ENCODE data around the gene SEBOX. TPM values are rescaled to one million over a fixed set of nuclear protein-coding genes. Genes with fewer than 3 reads are reported as not detected.

SEBOX gene
- total RNA-seq, 1 experiment from 2014 or later: not detected

DNA sequence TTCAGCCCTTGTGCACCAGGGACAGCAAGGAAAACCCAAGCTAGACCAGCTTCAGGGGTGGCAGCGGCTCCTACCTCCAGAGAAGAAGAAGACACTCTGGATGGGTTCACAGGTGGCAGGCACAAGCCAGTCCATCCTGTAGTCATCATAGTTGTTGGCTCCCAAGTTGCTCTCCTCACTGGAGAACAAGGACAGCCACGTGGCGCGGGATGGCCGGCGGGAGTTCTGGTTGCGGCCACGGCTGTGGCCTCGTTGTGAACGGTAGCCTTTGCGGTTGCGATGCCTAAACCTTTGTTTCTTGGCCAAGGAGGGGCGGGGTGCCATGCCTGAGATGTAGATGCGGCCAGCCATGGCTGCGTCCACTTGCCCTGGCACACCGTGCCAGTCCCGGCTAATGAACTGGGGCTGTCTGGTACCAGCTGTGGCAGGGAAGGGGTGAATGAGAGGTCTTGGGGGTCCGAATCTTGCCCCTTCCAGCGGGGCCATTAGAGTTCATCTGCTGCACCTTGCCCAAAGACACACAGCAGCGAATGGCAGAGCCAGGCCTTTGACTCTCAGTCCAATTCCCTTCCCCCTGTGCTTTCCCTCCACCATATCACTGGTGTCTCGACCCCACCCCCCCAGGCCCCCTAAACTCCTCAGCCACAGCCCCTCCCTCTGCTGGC lies 2.8 kb upstream of the SEBOX start:
- Histone ChIP-seq H4K20me1 (ENCODE audit: low read length) (no peaks in the 10 kb centered on the region), H3K36me3 (ENCODE audit: low read depth, low read length) (no peaks in the 10 kb centered on the region), H3K79me2 (ENCODE audit: low read length) (no peaks in the 10 kb centered on the region), H2AFZ (ENCODE audit: low read length) (no peak overlapping the region), H3K27ac (ENCODE audit: low read length) (no peak overlapping the region), H3F3A (ENCODE audit: low read length, unreplicated experiment) (no peaks in the 10 kb centered on the region), H3K4me2 (ENCODE audit: low read length) (no peak overlapping the region), H3K9ac (ENCODE audit: low read length) (no peak overlapping the region), H3K27me3 (ENCODE audit: low read length) (no peaks in the 10 kb centered on the region), H3K4me1 (ENCODE audit: insufficient read depth, low read length) (no peaks in the 10 kb centered on the region), H3K4me3 (ENCODE audit: low read length) (no peak overlapping the region), H3K9me2 (replicated peaks; ENCODE audit: low read length) (no peaks in the 10 kb centered on the region), H3K9me3 (ENCODE audit: low read length) (no peaks in the 10 kb centered on the region)
- no TSS peak for BruUV-seq (replicated peaks)
- ATAC-seq (no peak), DNase-seq (no peak)
- intact Hi-C loops (cut with micrococcal nuclease): loop anchor here (2.0 kb wide), 1 partner anchor 49 kb away; no protein-coding TSS in a partner anchor
- ChIA-PET CTCF (interaction anchor here (0.6 kb wide), 1 partner anchor 1149 kb away, joined by 4 read pairs; no protein-coding TSS in a partner anchor), POLR2A (ENCODE audit: unreplicated experiment) (no interaction called here)
- TF ChIP-seq, protein P1, sequence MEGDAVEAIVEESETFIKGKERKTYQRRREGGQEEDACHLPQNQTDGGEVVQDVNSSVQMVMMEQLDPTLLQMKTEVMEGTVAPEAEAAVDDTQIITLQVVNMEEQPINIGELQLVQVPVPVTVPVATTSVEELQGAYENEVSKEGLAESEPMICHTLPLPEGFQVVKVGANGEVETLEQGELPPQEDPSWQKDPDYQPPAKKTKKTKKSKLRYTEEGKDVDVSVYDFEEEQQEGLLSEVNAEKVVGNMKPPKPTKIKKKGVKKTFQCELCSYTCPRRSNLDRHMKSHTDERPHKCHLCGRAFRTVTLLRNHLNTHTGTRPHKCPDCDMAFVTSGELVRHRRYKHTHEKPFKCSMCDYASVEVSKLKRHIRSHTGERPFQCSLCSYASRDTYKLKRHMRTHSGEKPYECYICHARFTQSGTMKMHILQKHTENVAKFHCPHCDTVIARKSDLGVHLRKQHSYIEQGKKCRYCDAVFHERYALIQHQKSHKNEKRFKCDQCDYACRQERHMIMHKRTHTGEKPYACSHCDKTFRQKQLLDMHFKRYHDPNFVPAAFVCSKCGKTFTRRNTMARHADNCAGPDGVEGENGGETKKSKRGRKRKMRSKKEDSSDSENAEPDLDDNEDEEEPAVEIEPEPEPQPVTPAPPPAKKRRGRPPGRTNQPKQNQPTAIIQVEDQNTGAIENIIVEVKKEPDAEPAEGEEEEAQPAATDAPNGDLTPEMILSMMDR (conservative IDR thresholded peaks at IDR 0.05; ENCODE audit: low read depth, low read length): no peak
- TF ChIP-seq EZH2phosphoT487 (IDR thresholded peaks at IDR 0.05; ENCODE audit: borderline replicate concordance, low read length) (no peak), EZH2 (IDR thresholded peaks at IDR 0.05; ENCODE audit: low read length, unreplicated experiment) (no peak)

DNA sequence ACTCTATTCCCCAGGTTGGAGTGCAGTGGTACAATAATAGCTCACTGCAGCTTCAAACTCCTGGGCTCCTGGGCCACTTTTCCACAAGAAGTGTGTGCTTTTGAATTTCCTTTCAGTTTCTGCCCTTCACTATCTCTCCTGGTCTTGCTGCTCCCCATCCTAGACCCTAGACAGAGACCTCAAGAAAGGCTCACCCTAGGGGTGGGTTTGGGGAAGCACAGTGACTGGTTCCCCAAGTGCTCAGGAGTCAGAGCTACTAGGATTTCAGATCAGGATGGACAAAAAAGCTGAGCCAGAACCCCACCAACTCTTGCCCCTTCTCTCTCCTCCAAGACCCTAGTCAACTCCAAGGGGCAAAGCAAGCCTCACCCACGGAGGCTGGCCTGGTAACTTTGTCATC lies 1.6 kb upstream of the SEBOX start:
- no TSS peak for BruUV-seq (replicated peaks)
- intact Hi-C loops (cut with micrococcal nuclease): loop anchor here (2.0 kb wide), 1 partner anchor 50 kb away; no protein-coding TSS in a partner anchor
- POLR2A ChIA-PET (ENCODE audit: unreplicated experiment): no interaction called here
- Histone ChIP-seq H3K4me2 (ENCODE audit: low read length) (no peak overlapping the region), H3K9ac (ENCODE audit: low read length) (no peak overlapping the region), H4K20me1 (ENCODE audit: low read length) (no peaks in the 10 kb centered on the region), H3K79me2 (ENCODE audit: low read length) (no peaks in the 10 kb centered on the region), H3K27ac (ENCODE audit: low read length) (no peak overlapping the region), H2AFZ (ENCODE audit: low read length) (no peak overlapping the region), H3F3A (ENCODE audit: low read length, unreplicated experiment) (no peaks in the 10 kb centered on the region), H3K27me3 (ENCODE audit: low read length) (no peaks in the 10 kb centered on the region), H3K4me3 (ENCODE audit: low read length) (no peak overlapping the region), H3K4me1 (ENCODE audit: insufficient read depth, low read length) (no peaks in the 10 kb centered on the region), H3K36me3 (ENCODE audit: low read depth, low read length) (no peaks in the 10 kb centered on the region), H3K9me3 (ENCODE audit: low read length) (no peaks in the 10 kb centered on the region), H3K9me2 (replicated peaks; ENCODE audit: low read length) (no peaks in the 10 kb centered on the region)
- CTCF ChIA-PET: no interaction called here
- no peak for DNase-seq
- no peak for TF ChIP-seq EZH2phosphoT487 (IDR thresholded peaks at IDR 0.05; ENCODE audit: borderline replicate concordance, low read length)
- TF ChIP-seq, protein P1 (conservative IDR thresholded peaks at IDR 0.05; ENCODE audit: low read depth, low read length): no peak
- no peak for TF ChIP-seq EZH2 (IDR thresholded peaks at IDR 0.05; ENCODE audit: low read length, unreplicated experiment)
- ATAC-seq: no peak

DNA sequence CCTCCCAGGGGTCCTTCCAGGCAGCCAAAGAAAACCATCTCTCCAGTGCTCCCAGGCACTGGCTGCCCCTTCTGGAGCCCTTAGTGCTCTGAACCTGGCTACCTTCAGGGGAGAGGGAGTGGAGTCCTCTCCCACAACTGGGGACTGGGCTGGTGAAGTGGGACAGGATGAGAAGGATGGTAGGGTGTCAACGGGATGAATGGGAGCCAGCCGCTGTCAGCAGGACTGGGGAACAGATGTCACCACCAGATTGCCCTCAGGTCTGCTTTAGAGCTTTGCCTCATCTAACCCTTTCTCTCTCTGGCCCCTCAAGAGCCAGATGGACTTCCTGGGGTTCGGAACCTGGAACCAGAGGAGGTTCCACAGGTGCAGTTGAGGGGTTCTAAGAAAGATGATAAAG lies 488 bp upstream of the SEBOX start:
- no peak overlapping the region for H3K4me2 ChIP-seq (ENCODE audit: low read length)
- TF ChIP-seq, protein P1 (conservative IDR thresholded peaks at IDR 0.05; ENCODE audit: low read depth, low read length): no peak
- TF ChIP-seq EZH2 (IDR thresholded peaks at IDR 0.05; ENCODE audit: low read length, unreplicated experiment) (no peak), EZH2phosphoT487 (IDR thresholded peaks at IDR 0.05; ENCODE audit: borderline replicate concordance, low read length) (no peak)
- intact Hi-C loops (cut with micrococcal nuclease): no loop called here
- no peaks in the 10 kb centered on the region for H3K9me3 ChIP-seq (ENCODE audit: low read length)
- no TSS peak for BruUV-seq (replicated peaks)
- H3K9ac ChIP-seq (ENCODE audit: low read length): no peak overlapping the region
- H3K27me3 ChIP-seq (ENCODE audit: low read length): no peaks in the 10 kb centered on the region
- ATAC-seq (no peak), DNase-seq (no peak)
- no peak overlapping the region for H3K27ac ChIP-seq (ENCODE audit: low read length)
- H3K9me2 ChIP-seq (replicated peaks; ENCODE audit: low read length): no peaks in the 10 kb centered on the region
- H3K79me2 ChIP-seq (ENCODE audit: low read length): no peaks in the 10 kb centered on the region
- H3K4me1 ChIP-seq (ENCODE audit: insufficient read depth, low read length): no peaks in the 10 kb centered on the region
- ChIA-PET CTCF (interaction anchor here (0.5 kb wide), 1 partner anchor 67 kb away, joined by 8 read pairs; no protein-coding TSS in a partner anchor), POLR2A (ENCODE audit: unreplicated experiment) (no interaction called here)
- H4K20me1 ChIP-seq (ENCODE audit: low read length): no peaks in the 10 kb centered on the region
- peaks cover 5% of the 10 kb centered on the region; the same call in 1 of the 2 replicates for H3K36me3 ChIP-seq (ENCODE audit: low read depth, low read length)
- H2AFZ ChIP-seq (ENCODE audit: low read length): no peak overlapping the region
- H3K4me3 ChIP-seq (ENCODE audit: low read length): no peak overlapping the region
- no peaks in the 10 kb centered on the region for H3F3A ChIP-seq (ENCODE audit: low read length, unreplicated experiment)
